ENCODE results near the gene PAK5. TPM values are rescaled to one million over a fixed set of nuclear protein-coding genes. Genes with fewer than 3 reads are reported as not detected.

The PAK5 gene
- total and polyA plus RNA-seq, 2 experiments from 2014 or later = 0.57 to 1.1 TPM

DNA sequence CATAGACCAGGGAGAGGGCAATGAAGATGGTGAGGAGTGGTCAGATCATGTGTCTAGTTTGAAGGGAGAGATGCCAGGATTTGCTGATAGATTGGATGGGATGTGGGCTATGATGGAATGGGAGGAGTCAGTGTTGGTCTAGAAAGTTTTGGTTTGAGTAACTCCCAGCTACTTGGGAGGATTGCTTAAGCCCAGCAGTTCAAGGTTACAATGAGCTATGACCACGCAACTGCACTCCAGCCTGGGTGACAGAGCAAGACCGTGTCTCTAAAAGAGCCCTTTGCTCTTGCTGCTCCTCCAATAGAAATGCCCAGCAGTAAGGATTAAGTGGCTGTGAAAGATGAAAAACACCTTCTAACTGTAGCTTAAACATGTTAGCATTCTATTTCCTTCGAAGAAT is 342.7 kb downstream of the PAK5 start:
- Mint-ChIP-seq H3K4me1 (no peaks in the 10 kb centered on the region), H3K36me3 (ENCODE audit: low read depth) (no peaks in the 10 kb centered on the region), H3K27ac (no peak overlapping the region), H3K4me3 (no peak overlapping the region), H3K27me3 (ENCODE audit: insufficient read depth, low read depth, poor library complexity) (peaks cover 4% of the 10 kb centered on the region), H3K9me3 (no peaks in the 10 kb centered on the region)
- Histone ChIP-seq H3F3A (replicated peaks; ENCODE audit: low read depth) (no peaks in the 10 kb centered on the region), H3K27me3 (ENCODE audit: insufficient read depth) (no peaks in the 10 kb centered on the region), H3K36me3 (ENCODE audit: insufficient read depth) (no peaks in the 10 kb centered on the region), H3K27ac (ENCODE audit: low read depth) (no peak overlapping the region), H2AFZ (no peak overlapping the region), H3K9me2 (ENCODE audit: insufficient read depth) (peaks cover 32% of the 10 kb centered on the region; the same call in 1 of the 2 replicates), H3K4me1 (ENCODE audit: insufficient read depth) (no peaks in the 10 kb centered on the region), H3K79me2 (replicated peaks; ENCODE audit: insufficient read depth) (no peaks in the 10 kb centered on the region), H4K20me1 (replicated peaks; ENCODE audit: insufficient read depth) (no peaks in the 10 kb centered on the region), H3K4me2 (no peak overlapping the region), H3K4me3 (no peak overlapping the region)
- no peak for DNase-seq (ENCODE audit: low spot score)
- no peak for ATAC-seq
- TF ChIP-seq POLR2AphosphoS5 (IDR thresholded peaks at IDR 0.05; ENCODE audit: low read depth) (no peak), JUNB (IDR thresholded peaks at IDR 0.05; ENCODE audit: unreplicated experiment) (no peak), EZH2 (IDR thresholded peaks at IDR 0.05; ENCODE audit: low read depth, unreplicated experiment) (no peak), NANOG (IDR thresholded peaks at IDR 0.05; ENCODE audit: borderline replicate concordance) (no peak), ZNF331 (CRISPR knock-in tag; IDR thresholded peaks at IDR 0.05; ENCODE audit: low read depth) (no peak), EZH2phosphoT487 (IDR thresholded peaks at IDR 0.05; ENCODE audit: unreplicated experiment) (no peak), STAT1 (IDR thresholded peaks at IDR 0.05; ENCODE audit: unreplicated experiment) (no peak), CREB1 (CRISPR knock-in tag; IDR thresholded peaks at IDR 0.05; ENCODE audit: low read depth) (no peak), ZNF114 (CRISPR knock-in tag; IDR thresholded peaks at IDR 0.05) (no peak)
- TF ChIP-seq, protein P1, sequence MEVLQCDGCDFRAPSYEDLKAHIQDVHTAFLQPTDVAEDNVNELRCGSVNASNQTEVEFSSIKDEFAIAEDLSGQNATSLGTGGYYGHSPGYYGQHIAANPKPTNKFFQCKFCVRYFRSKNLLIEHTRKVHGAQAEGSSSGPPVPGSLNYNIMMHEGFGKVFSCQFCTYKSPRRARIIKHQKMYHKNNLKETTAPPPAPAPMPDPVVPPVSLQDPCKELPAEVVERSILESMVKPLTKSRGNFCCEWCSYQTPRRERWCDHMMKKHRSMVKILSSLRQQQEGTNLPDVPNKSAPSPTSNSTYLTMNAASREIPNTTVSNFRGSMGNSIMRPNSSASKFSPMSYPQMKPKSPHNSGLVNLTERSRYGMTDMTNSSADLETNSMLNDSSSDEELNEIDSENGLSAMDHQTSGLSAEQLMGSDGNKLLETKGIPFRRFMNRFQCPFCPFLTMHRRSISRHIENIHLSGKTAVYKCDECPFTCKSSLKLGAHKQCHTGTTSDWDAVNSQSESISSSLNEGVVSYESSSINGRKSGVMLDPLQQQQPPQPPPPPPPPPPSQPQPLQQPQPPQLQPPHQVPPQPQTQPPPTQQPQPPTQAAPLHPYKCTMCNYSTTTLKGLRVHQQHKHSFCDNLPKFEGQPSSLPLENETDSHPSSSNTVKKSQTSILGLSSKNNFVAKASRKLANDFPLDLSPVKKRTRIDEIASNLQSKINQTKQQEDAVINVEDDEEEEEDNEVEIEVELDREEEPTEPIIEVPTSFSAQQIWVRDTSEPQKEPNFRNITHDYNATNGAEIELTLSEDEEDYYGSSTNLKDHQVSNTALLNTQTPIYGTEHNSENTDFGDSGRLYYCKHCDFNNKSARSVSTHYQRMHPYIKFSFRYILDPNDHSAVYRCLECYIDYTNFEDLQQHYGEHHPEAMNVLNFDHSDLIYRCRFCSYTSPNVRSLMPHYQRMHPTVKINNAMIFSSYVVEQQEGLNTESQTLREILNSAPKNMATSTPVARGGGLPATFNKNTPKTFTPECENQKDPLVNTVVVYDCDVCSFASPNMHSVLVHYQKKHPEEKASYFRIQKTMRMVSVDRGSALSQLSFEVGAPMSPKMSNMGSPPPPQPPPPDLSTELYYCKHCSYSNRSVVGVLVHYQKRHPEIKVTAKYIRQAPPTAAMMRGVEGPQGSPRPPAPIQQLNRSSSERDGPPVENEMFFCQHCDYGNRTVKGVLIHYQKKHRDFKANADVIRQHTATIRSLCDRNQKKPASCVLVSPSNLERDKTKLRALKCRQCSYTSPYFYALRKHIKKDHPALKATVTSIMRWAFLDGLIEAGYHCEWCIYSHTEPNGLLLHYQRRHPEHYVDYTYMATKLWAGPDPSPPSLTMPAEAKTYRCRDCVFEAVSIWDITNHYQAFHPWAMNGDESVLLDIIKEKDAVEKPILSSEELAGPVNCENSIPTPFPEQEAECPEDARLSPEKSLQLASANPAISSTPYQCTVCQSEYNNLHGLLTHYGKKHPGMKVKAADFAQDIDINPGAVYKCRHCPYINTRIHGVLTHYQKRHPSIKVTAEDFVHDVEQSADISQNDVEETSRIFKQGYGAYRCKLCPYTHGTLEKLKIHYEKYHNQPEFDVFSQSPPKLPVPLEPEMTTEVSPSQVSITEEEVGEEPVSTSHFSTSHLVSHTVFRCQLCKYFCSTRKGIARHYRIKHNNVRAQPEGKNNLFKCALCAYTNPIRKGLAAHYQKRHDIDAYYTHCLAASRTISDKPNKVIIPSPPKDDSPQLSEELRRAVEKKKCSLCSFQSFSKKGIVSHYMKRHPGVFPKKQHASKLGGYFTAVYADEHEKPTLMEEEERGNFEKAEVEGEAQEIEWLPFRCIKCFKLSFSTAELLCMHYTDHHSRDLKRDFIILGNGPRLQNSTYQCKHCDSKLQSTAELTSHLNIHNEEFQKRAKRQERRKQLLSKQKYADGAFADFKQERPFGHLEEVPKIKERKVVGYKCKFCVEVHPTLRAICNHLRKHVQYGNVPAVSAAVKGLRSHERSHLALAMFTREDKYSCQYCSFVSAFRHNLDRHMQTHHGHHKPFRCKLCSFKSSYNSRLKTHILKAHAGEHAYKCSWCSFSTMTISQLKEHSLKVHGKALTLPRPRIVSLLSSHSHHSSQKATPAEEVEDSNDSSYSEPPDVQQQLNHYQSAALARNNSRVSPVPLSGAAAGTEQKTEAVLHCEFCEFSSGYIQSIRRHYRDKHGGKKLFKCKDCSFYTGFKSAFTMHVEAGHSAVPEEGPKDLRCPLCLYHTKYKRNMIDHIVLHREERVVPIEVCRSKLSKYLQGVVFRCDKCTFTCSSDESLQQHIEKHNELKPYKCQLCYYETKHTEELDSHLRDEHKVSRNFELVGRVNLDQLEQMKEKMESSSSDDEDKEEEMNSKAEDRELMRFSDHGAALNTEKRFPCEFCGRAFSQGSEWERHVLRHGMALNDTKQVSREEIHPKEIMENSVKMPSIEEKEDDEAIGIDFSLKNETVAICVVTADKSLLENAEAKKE (CRISPR knock-in tag; IDR thresholded peaks at IDR 0.05) = no peak
- TF ChIP-seq, protein P2, sequence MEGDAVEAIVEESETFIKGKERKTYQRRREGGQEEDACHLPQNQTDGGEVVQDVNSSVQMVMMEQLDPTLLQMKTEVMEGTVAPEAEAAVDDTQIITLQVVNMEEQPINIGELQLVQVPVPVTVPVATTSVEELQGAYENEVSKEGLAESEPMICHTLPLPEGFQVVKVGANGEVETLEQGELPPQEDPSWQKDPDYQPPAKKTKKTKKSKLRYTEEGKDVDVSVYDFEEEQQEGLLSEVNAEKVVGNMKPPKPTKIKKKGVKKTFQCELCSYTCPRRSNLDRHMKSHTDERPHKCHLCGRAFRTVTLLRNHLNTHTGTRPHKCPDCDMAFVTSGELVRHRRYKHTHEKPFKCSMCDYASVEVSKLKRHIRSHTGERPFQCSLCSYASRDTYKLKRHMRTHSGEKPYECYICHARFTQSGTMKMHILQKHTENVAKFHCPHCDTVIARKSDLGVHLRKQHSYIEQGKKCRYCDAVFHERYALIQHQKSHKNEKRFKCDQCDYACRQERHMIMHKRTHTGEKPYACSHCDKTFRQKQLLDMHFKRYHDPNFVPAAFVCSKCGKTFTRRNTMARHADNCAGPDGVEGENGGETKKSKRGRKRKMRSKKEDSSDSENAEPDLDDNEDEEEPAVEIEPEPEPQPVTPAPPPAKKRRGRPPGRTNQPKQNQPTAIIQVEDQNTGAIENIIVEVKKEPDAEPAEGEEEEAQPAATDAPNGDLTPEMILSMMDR (conservative IDR thresholded peaks at IDR 0.05; ENCODE audit: low read depth in 2 of 2) = no peak
- TF ChIP-seq, protein P3, sequence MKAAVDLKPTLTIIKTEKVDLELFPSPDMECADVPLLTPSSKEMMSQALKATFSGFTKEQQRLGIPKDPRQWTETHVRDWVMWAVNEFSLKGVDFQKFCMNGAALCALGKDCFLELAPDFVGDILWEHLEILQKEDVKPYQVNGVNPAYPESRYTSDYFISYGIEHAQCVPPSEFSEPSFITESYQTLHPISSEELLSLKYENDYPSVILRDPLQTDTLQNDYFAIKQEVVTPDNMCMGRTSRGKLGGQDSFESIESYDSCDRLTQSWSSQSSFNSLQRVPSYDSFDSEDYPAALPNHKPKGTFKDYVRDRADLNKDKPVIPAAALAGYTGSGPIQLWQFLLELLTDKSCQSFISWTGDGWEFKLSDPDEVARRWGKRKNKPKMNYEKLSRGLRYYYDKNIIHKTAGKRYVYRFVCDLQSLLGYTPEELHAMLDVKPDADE (IDR thresholded peaks at IDR 0.05) = no peak
- TF ChIP-seq, protein P4, sequence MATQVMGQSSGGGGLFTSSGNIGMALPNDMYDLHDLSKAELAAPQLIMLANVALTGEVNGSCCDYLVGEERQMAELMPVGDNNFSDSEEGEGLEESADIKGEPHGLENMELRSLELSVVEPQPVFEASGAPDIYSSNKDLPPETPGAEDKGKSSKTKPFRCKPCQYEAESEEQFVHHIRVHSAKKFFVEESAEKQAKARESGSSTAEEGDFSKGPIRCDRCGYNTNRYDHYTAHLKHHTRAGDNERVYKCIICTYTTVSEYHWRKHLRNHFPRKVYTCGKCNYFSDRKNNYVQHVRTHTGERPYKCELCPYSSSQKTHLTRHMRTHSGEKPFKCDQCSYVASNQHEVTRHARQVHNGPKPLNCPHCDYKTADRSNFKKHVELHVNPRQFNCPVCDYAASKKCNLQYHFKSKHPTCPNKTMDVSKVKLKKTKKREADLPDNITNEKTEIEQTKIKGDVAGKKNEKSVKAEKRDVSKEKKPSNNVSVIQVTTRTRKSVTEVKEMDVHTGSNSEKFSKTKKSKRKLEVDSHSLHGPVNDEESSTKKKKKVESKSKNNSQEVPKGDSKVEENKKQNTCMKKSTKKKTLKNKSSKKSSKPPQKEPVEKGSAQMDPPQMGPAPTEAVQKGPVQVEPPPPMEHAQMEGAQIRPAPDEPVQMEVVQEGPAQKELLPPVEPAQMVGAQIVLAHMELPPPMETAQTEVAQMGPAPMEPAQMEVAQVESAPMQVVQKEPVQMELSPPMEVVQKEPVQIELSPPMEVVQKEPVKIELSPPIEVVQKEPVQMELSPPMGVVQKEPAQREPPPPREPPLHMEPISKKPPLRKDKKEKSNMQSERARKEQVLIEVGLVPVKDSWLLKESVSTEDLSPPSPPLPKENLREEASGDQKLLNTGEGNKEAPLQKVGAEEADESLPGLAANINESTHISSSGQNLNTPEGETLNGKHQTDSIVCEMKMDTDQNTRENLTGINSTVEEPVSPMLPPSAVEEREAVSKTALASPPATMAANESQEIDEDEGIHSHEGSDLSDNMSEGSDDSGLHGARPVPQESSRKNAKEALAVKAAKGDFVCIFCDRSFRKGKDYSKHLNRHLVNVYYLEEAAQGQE (IDR thresholded peaks at IDR 0.05; ENCODE audit: unreplicated experiment) = no peak
